Activated CD4-positive, alpha-beta memory T cell treated with anti-CD3 and anti-CD28 coated beads for 36 hours (primary cell): ENCODE data around the gene FTO. TPM values are rescaled to one million over a fixed set of nuclear protein-coding genes. Genes with fewer than 3 reads are reported as not detected.

ENCODE experiments used
- CTCF ChIA-PET: fragments of 350-600 bp; sonication (Branson Sonifier 250); formaldehyde crosslinking; loops from one replicate; lab custom pipeline; 2021; ENCODE audit warnings: antibody characterized with exemption, inconsistent platforms; lab: Charles Lee
- POLR2A ChIA-PET: fragments of 350-600 bp; sonication (Branson Sonifier 250); formaldehyde crosslinking; loops from one replicate; lab custom pipeline; 2021; ENCODE audit warnings: antibody characterized with exemption; lab: Charles Lee
- DNase-seq: peaks from one replicate; pipeline ENCODE4 v3.0.0-alpha.2; 2020
- H3K27ac Mint-ChIP-seq: one replicate; pipeline ENCODE4 v1.8.0; 2021; ENCODE audit warnings: mixed read lengths
- H3K27me3 Mint-ChIP-seq: one replicate; pipeline ENCODE4 v1.8.0; 2021; ENCODE audit warnings: mixed read lengths
- H3K36me3 Mint-ChIP-seq: one replicate; pipeline ENCODE4 v1.8.0; 2021; ENCODE audit warnings: mixed read lengths
- H3K4me1 Mint-ChIP-seq: one replicate; pipeline ENCODE4 v1.8.0; 2021; ENCODE audit warnings: low read depth, mixed read lengths
- H3K4me3 Mint-ChIP-seq: one replicate; pipeline ENCODE4 v1.8.0; 2021; ENCODE audit warnings: mild to moderate bottlenecking, mixed read lengths
- H3K9me3 Mint-ChIP-seq: one replicate; pipeline ENCODE4 v1.8.0; 2021; ENCODE audit warnings: mixed read lengths
- intact Hi-C: fragments of 100-400 bp; cut with micrococcal nuclease; formaldehyde crosslinking; loops from one replicate; pipeline ENCODE4 v1.15.1; 2023
- total RNA-seq, 2 experiments: library from RNA; stranded (reverse); gene quantifications; one replicate each; pipeline ENCODE4 v1.2.3, GENCODE V29; 2021

Gene FTO
- total RNA-seq, 2 experiments from 2014 or later, result 50.7 to 53.1 TPM

- Mint-ChIP-seq H3K27ac (no peak overlapping the region), H3K36me3 (no peaks in the 10 kb centered on the region), H3K4me3 (no peak overlapping the region), H3K4me1 (no peaks in the 10 kb centered on the region), H3K27me3 (peaks cover 11% of the 10 kb centered on the region), H3K9me3 (no peaks in the 10 kb centered on the region)
- intact Hi-C loops, result no loop called here
- no peak for DNase-seq
- ChIA-PET POLR2A (no interaction called here), CTCF (no interaction called here)
These were observed 467.9 kb downstream of the FTO start for GRCh38 chr16:54171626-54172537.

- H3K4me1 Mint-ChIP-seq, result no peaks in the 10 kb centered on the region
- intact Hi-C loops, result no loop called here
These were observed 469.5 kb downstream of the FTO start for GRCh38 chr16:54173490-54173889.

GRCh38 chr16:54174201-54174600, 470.2 kb downstream of the FTO start:
- Mint-ChIP-seq H3K36me3 (no peaks in the 10 kb centered on the region), H3K4me1 (no peaks in the 10 kb centered on the region), H3K27me3 (peaks cover 13% of the 10 kb centered on the region), H3K27ac (no peak overlapping the region), H3K4me3 (no peak overlapping the region), H3K9me3 (no peaks in the 10 kb centered on the region)
- intact Hi-C loops, result no loop called here
- ChIA-PET POLR2A (no interaction called here), CTCF (no interaction called here)
- DNase-seq, result no peak

More at GRCh38 chr16:54173490-54173889, 469.5 kb downstream of the FTO start:
- Mint-ChIP-seq H3K36me3 (no peaks in the 10 kb centered on the region), H3K27me3 (peaks cover 13% of the 10 kb centered on the region), H3K27ac (no peak overlapping the region), H3K4me3 (no peak overlapping the region), H3K9me3 (no peaks in the 10 kb centered on the region)
- POLR2A ChIA-PET, result no interaction called here
- CTCF ChIA-PET, result interaction anchor here (0.5 kb wide), 1 partner anchor 802 kb away, joined by 4 read pairs; no protein-coding TSS in a partner anchor
- no peak for DNase-seq

- no peaks in the 10 kb centered on the region for H3K4me1 Mint-ChIP-seq
- POLR2A ChIA-PET, result no interaction called here
- no peaks in the 10 kb centered on the region for H3K9me3 Mint-ChIP-seq
- intact Hi-C loops, result no loop called here
- no peak for DNase-seq
- CTCF ChIA-PET, result no interaction called here
- H3K4me3 Mint-ChIP-seq, result no peak overlapping the region
- no peaks in the 10 kb centered on the region for H3K36me3 Mint-ChIP-seq
- H3K27me3 Mint-ChIP-seq, result peaks cover 13% of the 10 kb centered on the region
- no peak overlapping the region for H3K27ac Mint-ChIP-seq
These were observed 470.8 kb downstream of the FTO start for GRCh38 chr16:54174750-54175149.

GRCh38 chr16:54175169-54175551, 471.2 kb downstream of the FTO start:
- no peak for DNase-seq
- H3K27ac Mint-ChIP-seq, result no peak overlapping the region

GRCh38 chr16:54175552-54176375, 471.8 kb downstream of the FTO start:
- peaks cover 13% of the 10 kb centered on the region for H3K27me3 Mint-ChIP-seq
- intact Hi-C loops, result no loop called here
- CTCF ChIA-PET, result no interaction called here
- POLR2A ChIA-PET, result no interaction called here
- H3K4me3 Mint-ChIP-seq, result no peak overlapping the region
- no peak for DNase-seq
- no peaks in the 10 kb centered on the region for H3K9me3 Mint-ChIP-seq
- H3K27ac Mint-ChIP-seq, result no peak overlapping the region
- H3K4me1 Mint-ChIP-seq, result no peaks in the 10 kb centered on the region
- no peaks in the 10 kb centered on the region for H3K36me3 Mint-ChIP-seq

More at GRCh38 chr16:54175169-54175551, 471.2 kb downstream of the FTO start:
- ChIA-PET POLR2A (no interaction called here), CTCF (no interaction called here)
- intact Hi-C loops, result no loop called here
- Mint-ChIP-seq H3K4me3 (no peak overlapping the region), H3K27me3 (peaks cover 13% of the 10 kb centered on the region), H3K4me1 (no peaks in the 10 kb centered on the region), H3K9me3 (no peaks in the 10 kb centered on the region), H3K36me3 (no peaks in the 10 kb centered on the region)

GRCh38 chr16:54176376-54176901, 472.5 kb downstream of the FTO start:
- DNase-seq, result no peak
- Mint-ChIP-seq H3K36me3 (no peaks in the 10 kb centered on the region), H3K4me1 (no peaks in the 10 kb centered on the region), H3K27me3 (peaks cover 13% of the 10 kb centered on the region), H3K4me3 (no peak overlapping the region), H3K27ac (no peak overlapping the region), H3K9me3 (no peaks in the 10 kb centered on the region)
- intact Hi-C loops, result no loop called here
- ChIA-PET CTCF (no interaction called here), POLR2A (no interaction called here)

- no peak for DNase-seq
- no peaks in the 10 kb centered on the region for H3K36me3 Mint-ChIP-seq
- ChIA-PET POLR2A (no interaction called here), CTCF (no interaction called here)
- intact Hi-C loops, result no loop called here
- no peak overlapping the region for H3K27ac Mint-ChIP-seq
- H3K4me3 Mint-ChIP-seq, result no peak overlapping the region
- H3K27me3 Mint-ChIP-seq, result peaks cover 14% of the 10 kb centered on the region
- no peaks in the 10 kb centered on the region for H3K9me3 Mint-ChIP-seq
- no peaks in the 10 kb centered on the region for H3K4me1 Mint-ChIP-seq
These were observed 473.3 kb downstream of the FTO start for GRCh38 chr16:54177052-54177861.

GRCh38 chr16:54177862-54178477, 474.0 kb downstream of the FTO start:
- H3K27ac Mint-ChIP-seq, result no peak overlapping the region
- no peak overlapping the region for H3K4me3 Mint-ChIP-seq
- DNase-seq, result no peak
- H3K4me1 Mint-ChIP-seq, result no peaks in the 10 kb centered on the region
- no peaks in the 10 kb centered on the region for H3K36me3 Mint-ChIP-seq
- H3K27me3 Mint-ChIP-seq, result peaks cover 15% of the 10 kb centered on the region
- H3K9me3 Mint-ChIP-seq, result no peaks in the 10 kb centered on the region
- ChIA-PET POLR2A (no interaction called here), CTCF (interaction anchor here (0.6 kb wide), 1 partner anchor 494 kb away, joined by 3 read pairs; no protein-coding TSS in a partner anchor)
- intact Hi-C loops, result no loop called here

GRCh38 chr16:54178478-54178976, 474.6 kb downstream of the FTO start:
- no peaks in the 10 kb centered on the region for H3K4me1 Mint-ChIP-seq
- CTCF ChIA-PET, result interaction anchor here (0.6 kb wide), 1 partner anchor 494 kb away, joined by 3 read pairs; no protein-coding TSS in a partner anchor
- H3K36me3 Mint-ChIP-seq, result no peaks in the 10 kb centered on the region
- intact Hi-C loops, result no loop called here
- no peak overlapping the region for H3K4me3 Mint-ChIP-seq
- POLR2A ChIA-PET, result no interaction called here
- DNase-seq, result no peak
- H3K27me3 Mint-ChIP-seq, result peaks cover 12% of the 10 kb centered on the region
- H3K9me3 Mint-ChIP-seq, result no peaks in the 10 kb centered on the region
- H3K27ac Mint-ChIP-seq, result no peak overlapping the region
